Measurements from ENCODE around the gene ZNF407.

The ZNF407 gene

DNA sequence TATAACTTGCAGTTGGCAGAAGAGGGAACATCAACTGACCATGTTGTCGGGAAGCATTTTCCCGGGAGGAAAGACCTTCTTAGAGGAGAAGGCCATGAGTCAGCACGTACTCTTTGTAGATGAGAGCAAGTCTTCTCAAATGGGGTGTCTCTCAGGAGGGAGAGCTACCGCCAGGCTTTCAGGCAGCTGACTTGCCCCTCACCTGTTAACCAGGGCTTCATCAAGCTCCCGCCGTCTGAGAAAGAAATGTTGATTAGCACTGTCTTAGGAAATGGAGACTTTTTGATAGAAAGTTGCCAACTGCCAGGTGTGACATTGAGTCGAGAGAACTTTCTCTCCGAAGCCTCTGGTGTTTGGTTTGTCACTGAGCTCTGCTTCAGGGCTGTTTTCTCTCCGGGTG, 196.1 kb downstream of the ZNF407 start:
- DNase-seq: no peak

DNA sequence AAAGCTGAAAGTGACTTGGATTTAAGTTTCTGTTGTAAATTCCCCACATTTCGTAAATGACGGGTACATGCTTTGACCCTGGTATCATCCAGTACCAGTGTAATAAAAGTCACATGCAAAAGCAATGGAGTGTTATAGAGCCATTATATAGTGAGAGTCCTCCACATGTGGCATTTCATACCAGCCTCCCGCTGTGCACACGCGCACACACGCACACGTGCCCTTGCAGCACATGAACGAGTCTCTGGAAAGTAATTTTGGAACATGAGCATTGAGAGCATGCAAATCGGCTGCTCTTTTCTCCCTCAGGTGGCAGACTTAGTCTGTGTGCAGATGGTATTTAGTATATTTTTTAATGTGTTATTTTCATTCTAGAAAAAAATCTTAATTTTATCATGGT, 198.1 kb downstream of the ZNF407 start:
- DNase-seq: no peak

DNA sequence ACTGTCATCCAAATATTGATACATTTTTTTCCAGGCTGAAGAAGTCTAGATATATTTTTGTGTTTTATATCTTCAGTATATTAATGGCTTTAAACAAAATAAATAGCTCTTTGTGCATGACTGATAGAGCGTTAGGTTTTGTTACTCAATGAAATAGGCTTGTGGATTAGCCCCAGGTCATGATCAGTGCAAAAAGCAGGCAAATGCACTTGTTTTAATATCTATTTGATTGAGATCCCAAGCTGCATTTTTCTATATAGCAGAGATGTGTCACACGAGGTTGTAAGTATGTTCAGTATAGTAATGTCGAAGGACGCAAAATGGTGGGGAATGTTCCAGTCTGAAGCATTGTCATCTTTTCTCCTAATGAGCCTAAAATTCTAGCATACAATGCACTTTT, 198.5 kb downstream of the ZNF407 start:
- DNase-seq: no peak

DNA sequence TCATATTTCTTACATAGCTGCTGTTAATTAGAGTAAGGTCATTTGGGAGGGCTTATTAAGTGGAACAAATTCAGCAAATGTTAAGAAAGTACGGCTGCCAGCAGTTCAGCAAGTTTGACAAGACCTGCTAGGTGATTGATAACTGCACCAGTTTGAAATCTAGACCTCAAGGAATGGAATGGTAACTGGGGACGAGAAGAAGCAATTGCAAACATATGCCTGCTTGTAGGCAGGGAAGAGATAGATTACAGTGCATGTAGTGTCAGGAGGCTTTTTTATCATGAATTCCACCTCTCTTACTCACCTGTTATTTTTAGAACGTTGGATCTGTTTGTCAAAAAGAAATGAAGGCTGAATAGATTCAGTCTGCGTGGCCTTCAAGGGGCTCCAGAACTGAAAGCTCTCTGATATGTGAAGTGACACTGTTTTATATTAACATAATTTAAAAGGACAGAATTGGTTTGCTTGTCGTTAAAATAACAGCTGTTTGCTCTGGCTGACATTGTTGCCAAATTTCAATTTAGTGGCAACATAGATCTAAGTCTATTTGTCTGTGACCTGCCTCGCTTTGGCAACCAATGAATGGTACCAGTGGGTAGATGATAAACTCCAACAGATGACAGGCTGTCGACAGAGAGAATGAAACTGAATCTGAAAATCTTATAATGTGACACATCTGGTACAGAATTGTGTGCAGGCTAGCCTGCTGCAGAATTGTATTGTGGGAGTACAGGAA, 199.3 kb downstream of the ZNF407 start:
- DNase-seq: no peak

DNA sequence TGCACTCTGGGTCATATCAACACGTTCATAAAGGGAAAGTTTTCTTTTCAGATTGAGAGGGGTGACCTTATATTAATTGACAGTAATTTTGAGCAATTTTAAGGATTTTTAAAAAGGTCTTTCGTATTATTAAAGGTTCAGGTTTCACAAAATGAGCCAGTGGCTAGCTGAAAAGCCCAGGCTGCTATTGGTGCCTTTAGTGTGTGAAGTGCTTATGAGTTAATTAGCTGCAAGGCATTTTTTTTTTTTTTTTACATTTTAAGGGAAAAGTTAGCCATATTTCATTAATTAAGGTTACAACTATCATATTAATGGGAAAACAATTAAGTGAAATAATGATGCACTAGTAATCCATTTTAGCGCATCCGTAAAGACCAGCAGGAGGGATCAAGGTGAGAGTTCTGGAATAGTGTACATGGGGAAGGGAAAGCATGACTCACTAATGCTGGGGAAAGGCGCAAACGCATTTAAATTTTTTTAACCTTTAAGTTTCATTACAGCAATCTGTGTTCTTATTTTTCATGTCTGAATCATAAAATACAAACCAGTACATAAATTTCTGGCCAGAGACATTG, 200.0 kb downstream of the ZNF407 start:
- DNase-seq: no peak

DNA sequence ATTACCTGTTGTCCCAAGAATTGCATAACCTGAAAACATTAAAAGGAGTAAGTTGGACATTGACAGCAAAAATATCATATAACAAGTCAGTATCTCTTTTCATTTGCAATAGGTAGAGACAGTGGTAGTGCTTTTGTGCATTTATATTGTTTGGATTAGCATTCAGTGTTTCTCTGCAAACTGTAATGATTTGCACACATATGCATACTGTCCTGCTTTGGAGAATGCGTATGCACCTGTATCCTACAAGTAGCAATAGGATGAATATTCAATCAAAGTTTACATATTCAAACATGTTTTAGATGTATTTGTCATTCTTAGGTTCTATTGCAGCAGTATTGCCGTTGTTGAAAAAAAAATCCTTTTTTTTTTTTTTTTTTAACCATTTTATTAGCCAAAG, 201.9 kb downstream of the ZNF407 start:
- DNase-seq: no peak

DNA sequence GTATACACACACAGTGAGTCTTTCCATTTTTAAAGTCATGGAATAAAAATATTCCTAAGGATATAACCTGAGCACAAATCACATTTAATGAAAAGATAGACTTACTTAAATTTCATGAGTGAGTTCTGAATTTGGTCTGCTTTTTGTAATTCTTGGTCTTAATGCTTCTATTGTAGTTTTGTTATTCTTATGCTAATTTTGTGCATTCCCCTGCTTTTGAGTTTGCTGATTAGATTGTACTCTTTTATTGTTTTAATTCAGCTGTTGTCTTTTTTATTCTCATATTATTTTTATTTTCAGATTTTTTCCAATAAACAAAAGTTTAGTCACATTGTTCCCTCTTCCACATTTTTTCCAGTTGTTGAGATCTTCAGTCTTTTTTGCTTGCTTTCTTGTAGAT, 202.4 kb downstream of the ZNF407 start:
- no peak for DNase-seq

DNA sequence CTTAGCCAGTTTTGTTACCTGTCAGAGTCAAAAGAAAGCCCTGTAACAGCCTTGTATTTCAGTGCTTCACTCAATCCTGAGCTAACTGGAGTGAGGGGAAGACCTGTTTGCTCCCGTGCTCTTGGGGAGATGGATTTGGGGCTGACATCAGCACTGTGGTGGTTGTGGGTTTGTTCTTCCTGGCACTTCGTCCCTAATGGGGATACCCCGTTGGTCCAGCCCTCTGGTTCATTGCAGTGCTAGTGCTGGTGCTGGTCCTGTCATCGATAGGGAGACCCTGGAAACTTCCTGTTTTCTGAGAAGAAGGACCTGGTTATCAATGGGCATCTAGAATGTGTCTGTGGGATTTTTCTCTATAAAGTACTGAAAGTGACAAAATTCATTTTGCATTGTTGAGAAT, 205.4 kb downstream of the ZNF407 start:
- DNase-seq: no peak

DNA sequence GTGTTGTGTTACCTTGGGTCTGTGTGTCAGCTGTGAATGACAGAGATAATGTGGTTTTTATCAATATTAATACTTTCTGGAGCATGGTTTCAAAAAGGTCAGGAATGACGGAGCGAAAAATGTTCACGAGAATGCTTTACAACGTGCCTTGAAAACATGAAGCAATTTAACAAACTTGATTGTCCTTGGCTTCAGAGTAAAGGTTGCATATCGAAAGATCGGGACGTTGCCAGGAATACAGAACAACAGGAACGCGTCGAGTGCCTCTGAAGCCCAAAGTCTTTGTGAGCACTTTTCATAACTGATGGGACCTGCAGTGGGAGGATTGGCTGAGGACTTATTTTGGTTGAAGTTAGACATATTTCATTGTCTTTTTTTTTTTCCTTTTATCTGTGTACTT, 206.1 kb downstream of the ZNF407 start:
- no peak for DNase-seq

DNA sequence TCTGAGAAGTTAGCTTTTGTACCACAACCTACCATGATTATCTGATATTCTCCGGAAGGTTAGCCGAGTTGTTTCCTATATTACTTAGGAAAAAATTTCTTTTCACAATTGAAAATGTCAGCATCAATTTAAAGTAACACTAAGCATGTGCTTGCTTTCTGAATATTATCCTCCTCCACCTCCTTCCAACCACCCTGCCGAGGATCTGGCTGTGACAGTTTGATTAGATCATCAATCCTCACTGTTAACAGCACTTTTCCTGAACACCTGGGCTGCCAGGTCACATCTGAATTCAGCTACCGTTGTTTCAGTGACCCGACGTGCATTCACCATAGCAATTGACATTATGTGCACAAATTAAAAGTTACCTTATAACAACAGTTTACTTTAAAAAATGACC, 207.0 kb downstream of the ZNF407 start:
- no peak for DNase-seq

DNA sequence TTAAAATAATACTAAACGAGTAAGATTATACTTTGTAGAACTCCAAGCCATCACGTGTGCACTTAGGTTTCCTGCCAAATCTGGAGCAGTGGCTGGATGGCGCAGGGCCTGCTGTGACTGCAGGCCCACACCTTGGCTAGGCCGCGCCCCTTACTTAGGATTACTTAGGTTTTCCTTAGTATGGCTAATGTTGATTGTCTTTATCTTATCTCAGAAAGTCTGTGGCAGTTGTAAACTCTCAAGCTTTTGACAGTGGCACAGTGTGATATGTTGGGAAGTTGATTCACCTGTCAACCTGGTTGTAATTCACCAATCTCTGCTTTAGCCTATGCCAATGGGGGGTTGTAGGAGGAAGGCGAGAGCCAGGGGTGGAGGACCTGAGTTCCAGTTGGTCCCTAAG, 208.4 kb downstream of the ZNF407 start:
- DNase-seq: no peak

DNA sequence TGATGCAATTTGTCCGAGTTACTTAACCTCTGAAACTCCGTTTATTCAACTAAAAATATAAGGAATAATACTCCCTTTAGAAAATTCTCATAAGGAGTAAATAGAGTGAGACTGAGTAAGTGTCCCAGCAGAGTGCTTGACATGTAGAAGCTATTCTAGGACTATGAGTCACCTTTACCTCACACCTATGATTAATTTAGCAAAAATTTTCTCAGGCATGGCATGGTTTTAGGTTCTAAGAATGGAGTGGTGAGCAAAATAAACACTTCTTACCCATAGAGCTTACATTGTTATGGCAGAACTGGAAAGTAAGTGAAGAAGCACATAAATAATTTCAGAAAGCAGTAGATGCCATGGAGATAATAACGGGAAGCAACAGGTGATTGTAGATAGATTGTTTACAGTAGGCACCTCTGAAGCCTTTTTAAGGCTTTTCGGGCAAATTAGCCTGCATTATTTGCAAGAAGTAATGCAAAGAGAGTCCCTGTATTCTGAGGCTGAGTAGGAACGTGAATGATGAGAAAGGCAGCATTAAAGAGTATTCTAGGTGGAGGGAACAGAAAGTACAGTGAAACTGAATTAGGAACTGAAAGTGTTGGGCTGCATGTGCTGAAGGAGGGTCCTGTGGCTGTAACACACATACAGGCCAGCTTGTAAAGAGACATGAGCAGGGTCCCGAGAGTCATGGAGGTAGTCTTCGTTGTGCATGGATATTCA, 209.2 kb downstream of the ZNF407 start:
- DNase-seq: no peak

DNA sequence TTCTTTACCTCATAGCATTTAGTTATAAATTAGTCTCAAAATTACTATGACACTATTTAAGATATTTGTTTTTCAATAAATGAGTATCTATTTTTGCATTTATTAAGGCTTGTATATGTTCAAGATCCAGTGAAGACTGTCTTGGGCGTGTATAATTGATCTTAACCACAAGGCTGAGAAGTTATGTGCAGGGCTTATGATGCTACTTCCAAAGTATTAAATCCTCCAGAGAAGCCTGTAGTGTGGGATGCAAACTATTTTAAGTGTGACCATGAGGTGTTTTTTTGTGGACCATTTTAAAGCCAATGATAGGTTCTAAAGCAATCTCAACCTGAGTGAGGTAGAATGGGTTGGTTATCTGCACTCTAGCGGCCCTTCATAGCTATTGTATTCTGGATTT, 219.9 kb downstream of the ZNF407 start:
- no peak for DNase-seq

DNA sequence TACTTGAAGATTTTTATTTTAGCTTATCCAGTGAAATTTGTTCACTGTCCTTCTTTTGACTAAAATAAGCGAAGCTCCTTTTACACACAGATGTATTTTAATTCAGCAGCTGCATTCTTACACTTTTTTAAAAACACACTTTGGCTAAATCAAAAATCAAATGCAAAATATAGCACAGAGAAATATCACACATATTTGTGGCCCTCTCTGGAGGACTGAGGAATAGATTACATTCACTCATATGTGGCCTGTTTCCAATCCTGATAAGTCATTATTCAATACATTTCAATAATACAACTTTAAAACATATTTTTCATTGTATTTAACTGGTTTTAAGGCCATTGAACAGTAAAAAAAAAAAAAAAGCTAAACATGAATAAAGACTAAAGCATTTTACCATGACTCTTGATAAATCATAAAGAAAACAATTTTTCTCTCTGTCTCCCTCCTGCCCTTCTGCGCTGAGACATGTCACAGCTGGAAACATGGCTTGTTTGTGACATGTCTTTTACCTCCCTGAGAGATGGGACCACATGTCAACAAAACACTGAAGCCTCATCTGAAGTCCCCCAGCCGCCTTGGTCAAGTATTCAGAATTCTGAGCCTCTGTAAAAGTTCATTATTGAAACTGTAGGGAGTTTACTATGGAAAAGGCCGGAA, 221.0 kb downstream of the ZNF407 start:
- no peak for DNase-seq

DNA sequence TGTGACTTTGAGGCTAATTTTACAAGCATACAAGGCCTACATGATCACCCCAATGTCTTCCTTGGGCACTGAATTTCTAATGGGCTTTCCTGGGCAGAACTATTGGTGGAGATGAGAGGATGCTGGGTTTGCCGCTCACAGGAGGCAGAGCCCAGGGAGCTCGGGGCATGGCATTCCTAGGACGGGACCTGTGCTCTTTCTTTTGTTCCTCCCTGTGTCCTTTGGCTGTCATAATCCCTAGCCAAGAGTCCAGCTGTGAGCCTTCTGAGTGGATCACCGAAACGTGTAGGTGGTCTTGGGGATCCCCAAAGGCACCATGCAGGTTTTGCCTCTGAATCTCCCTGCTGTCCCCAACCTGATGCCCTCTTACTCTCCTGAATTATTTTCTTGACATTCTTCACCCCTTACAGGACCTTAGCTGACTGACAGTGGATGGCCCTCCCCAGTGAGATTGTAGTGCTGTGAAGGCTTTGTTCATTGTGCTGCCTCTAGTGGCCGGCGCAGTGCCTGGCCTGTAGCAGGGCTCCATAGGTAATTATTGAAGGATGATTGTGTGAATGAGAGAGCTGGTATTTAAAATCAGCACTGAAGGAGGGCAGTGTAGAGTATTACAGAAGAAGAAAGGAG, 221.9 kb downstream of the ZNF407 start:
- DNase-seq: no peak

DNA sequence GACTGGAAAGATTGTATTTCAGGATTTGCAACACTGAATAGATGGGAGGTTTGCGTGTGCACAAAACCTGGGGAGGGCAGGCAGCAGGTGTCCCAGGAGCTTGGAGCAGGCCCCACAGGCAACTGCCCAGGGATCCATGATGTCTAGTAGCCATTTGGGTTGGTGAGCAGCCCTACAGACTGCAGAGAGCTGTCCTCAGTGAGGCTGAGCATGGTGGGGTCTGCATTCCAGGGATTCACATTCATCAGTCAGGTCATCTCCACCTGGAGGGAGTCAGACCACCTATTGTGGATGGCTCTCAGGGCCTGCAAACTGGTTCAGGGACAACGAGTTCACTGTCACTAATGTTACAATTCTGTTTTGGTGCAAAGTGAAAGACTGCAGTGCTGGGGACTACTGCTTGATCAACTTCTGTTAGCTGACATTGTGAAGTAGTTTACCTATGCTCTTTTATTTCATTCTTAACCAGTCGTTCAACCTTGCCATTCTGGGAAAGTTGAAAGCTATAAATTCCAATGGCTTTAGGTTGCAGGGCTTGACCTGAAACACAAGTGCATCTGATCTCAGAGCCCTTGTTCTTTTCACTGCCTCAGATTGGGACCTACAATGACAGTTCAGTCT, 222.6 kb downstream of the ZNF407 start:
- DNase-seq: no peak

DNA sequence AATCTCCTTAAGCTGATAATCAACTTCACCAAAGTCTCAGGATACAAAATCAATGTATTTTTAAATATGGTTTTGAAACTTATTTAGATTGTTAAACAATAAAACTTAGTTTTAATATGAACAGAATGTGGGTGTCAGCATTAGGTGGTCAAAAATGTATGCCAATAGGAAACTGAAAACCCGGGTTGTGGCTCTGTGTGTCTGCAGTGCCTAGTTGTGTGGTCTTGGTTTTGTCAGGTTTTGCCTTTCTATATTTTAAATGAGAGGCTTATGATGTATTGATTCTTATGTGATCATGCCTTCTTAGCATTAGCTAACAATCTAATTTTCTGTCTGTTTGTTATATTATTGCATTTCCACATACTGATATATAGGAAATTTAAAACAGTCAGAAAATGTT, 227.8 kb downstream of the ZNF407 start:
- DNase-seq: no peak

DNA sequence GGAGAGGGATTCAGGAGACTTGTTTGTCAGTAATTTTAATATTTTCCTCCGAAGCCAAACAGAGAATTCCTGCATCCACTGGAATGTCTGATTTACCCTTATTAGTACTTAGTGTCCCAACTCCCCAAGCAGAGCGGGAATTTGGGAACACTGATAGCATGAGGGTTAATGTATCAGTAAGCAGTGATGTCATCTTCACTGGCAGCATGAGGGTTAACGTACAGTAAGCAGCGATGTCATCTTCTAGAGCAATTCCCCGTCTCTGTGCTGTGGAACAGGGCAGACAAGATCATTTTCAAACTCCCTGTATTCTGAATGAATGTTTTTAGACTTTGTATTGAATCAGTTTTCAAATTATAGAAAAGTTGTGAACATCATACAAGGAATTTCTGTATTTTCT, 228.9 kb downstream of the ZNF407 start:
- DNase-seq: no peak

DNA sequence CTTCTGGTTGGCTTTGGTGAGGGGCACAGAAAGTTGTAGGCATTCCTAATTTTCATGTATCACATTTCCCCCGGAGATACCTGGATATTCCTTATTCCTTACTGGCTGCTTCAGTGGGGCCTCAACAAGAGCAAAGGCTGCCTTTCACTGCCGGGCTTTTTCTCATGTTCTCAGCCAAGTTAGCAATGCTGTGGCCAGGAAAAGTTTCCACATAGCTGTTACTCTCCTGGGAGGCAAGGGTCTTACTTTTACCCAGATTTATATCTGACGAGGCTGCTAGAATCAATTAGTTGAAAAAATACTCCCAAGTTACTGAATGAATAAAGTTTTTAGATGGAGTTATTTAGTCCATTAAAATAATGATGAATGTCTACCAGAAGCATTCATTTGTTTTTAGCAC, 230.5 kb downstream of the ZNF407 start:
- DNase-seq: no peak

DNA sequence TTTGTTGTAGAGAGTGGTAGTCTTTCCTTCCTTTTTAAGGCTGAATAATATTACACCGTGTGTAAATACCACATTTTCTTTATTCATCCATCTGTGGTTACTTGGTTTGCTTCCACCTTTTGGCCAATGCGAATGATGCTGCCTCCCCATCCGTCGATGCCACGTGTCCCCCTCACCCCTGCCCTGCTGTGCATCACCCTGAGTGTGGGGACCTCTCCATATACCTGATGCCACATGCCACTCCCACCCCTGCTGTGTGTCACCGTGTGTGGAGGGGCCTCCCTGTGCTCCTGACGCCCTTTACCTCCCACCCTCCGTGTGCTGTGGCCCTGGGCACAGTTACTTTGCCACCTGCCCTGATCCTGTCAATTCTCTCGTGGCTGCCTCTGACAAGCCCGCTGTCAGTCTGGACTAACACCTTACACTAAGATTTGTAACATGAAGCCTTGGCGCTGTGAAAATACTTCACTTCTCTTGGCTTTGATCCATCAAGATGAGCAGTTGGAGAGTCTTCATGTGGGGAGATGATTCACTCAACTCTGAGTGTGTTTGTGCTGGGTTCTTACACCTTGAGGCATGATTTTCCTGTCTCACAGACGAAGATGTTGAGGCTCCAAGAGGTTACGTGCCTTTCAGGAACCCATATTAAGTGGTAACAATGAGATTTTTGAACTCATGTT, 234.0 kb downstream of the ZNF407 start:
- DNase-seq: no peak

DNA sequence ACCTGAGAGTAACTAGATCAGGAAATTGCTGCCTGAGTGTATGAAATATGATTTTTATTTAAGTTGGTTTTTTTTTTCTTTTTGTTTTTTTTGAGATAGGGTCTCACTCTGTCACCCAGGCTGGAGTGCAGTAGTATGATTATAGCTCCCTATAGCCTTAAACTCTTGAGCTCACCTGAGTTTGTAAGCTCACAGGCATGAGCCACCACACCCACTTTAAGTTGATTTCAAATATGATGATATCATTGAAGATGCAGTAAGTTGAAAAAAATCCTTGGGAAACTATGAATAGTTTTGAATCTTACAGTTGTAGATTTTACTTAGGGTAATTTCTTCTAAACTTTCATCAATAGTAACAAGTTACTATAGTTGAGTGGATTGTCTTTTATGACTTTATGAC, 234.7 kb downstream of the ZNF407 start:
- DNase-seq: no peak

DNA sequence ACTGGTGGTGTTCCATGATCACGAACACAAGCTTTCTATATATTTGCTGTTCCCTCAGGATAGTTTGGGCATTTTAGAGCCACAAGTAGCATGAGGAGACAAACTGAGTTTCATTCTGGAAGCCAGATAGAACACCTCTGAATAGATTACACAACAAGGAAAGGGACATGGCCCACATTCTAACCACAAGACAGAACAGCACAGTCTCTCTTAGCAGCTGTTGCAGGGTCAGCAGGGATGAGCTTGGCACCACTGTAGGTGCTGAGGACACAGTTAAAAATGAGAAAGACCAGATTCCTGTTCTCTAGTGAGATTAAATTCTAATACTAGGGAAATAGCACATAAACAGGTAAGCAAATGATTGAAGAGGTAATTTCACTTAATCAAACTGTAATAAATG, 235.3 kb downstream of the ZNF407 start:
- no peak for DNase-seq
